Left renal cortex interstitium (tissue), 4 donors: ENCODE data around the gene ARSK. TPM values are rescaled to one million over a fixed set of nuclear protein-coding genes. Genes with fewer than 3 reads are reported as not detected.
"Not testable (repeated sequence)": the region's sequence is repeated elsewhere in the genome, so short reads cannot be mapped to it uniquely, and the experiment has no call there.

ENCODE experiments used
- DNase-seq, 4 donors: peaks; one replicate each; pipeline ENCODE4 v3.0.0-alpha.2; 2013; ENCODE audit warnings: low read depth in 4 of 4, low spot score in 2 of 4, missing footprints in 1 of 4
- polyA plus RNA-seq, 4 donors: library from polyadenylated mRNA; unstranded; fragments of 120-200 nt; gene quantifications; one replicate each; pipeline ENCODE4 v1.2.1, GENCODE V29; 2013; ENCODE audit not compliant: insufficient read length in 4 of 4

The ARSK gene
- polyA plus RNA-seq, 4 donors = 13.1 to 14.2 (median 13.7) TPM

DNA sequence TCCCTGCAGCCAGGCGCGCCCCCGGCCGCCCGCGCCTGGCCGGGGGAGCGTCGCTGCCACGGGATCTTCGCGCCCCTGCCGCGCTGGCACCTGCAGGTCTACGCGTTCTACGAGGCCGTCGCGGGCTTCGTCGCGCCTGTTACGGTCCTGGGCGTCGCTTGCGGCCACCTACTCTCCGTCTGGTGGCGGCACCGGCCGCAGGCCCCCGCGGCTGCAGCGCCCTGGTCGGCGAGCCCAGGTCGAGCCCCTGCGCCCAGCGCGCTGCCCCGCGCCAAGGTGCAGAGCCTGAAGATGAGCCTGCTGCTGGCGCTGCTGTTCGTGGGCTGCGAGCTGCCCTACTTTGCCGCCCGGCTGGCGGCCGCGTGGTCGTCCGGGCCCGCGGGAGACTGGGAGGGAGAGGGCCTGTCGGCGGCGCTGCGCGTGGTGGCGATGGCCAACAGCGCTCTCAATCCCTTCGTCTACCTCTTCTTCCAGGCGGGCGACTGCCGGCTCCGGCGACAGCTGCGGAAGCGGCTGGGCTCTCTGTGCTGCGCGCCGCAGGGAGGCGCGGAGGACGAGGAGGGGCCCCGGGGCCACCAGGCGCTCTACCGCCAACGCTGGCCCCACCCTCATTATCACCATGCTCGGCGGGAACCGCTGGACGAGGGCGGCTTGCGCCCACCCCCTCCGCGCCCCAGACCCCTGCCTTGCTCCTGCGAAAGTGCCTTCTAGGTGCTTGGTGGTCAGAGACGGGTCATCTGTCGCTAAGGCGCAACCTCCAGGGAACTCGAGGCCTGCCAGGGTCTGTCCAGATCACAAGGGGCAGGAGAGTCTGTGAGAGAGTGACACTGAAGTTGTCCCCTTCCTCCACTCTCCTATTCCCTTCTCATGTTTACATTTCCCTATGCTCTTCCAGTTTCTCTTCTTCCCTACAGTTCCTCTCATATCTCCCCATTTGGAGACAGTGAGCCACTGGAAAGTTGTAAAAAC is 66.3 kb downstream of the ARSK start:
- no peak for DNase-seq

DNA sequence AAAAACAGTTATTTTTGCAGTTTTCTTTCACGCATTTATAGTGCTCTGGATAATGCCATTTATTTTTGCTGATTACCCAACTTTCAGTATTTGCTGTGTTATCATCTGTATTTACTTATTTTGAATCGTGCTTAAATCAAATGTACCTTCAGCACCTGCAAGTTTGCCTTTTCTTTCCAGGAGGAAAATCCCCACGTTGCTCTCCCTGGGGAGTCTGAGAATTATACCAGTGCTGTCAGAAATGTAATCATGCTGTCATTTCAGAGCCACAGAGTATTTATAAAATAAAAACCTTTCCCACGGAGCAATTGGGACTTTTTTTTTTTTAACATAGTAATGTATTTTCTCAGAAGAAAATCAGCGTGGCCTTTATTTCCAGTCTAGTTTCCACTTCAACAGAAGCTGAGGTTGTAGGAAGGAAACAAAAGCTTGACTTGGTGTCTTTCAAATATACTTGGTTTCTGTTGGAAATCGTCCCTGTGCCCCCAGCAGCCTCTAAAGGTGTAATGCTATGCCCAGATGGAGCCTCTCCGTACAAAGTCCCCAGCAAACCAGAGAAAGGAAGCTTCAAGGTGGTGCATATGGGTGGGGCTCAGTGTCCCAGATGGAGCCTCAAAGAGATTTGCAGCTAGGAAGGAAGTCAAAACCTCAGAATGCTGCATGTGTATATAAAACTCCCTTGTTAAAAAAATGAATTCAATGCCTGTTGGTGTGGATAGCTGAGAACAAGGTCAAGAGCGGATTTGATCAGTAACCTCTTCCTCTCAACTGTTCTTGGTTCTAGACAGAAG is 67.1 kb downstream of the ARSK start:
- no peak for DNase-seq

DNA sequence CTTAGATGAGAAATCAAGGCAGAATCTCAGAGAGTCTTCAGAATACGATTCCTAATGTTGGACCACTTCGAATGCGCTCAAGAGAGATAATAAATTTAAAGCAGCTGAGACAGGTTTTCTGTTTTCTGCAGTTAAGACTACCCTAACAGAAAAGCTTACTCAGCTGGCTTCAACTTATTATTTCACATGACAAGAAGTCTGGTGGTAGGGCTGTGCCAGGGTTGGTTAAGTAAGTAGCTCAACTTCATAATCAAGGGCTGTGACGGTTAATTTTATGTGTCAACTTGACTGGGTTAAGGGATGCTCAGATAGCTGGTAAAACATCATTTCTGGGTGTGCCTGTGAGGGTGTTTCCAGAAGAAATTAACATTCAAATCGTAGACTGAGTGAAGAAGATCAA is 68.8 kb downstream of the ARSK start:
- no peak for DNase-seq

DNA sequence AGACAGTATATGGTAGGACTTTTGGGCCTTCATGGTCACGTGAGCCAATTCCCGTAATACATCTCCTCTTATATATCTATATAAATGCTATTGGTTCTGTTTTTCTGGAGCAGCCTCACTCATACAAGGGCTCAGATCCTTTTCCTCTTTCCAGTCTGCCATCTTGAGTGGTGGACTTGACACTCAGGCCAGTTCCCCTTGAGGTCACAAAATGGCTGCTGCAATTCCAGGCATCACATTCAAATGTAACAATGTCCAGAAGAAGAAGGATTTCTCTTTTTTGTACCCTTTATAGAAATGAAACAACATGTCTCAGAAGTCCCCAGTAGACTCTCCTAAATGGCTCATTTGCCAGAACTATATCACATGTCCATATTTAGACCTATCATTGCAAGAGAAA is 69.5 kb downstream of the ARSK start:
- DNase-seq = no peak

DNA sequence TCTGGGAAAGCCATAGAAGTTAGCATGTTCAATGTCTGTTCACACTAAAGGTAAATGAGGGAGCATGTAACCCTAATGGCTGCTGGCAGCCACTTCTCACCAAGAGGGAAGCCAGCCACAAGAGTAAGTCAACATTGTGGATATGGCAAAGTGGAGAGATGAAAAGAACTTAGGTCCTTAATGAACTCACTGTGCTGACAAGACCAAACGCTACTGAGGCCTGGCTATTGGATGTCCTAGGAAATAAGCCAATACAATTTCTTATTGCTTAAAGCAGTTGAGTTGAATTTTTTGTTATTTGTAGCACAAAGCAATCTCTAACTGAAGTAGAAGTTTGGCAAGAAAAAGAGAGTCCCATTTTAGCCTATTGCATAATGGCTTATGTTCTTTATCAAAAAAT is 71.8 kb downstream of the ARSK start:
- DNase-seq = no peak

DNA sequence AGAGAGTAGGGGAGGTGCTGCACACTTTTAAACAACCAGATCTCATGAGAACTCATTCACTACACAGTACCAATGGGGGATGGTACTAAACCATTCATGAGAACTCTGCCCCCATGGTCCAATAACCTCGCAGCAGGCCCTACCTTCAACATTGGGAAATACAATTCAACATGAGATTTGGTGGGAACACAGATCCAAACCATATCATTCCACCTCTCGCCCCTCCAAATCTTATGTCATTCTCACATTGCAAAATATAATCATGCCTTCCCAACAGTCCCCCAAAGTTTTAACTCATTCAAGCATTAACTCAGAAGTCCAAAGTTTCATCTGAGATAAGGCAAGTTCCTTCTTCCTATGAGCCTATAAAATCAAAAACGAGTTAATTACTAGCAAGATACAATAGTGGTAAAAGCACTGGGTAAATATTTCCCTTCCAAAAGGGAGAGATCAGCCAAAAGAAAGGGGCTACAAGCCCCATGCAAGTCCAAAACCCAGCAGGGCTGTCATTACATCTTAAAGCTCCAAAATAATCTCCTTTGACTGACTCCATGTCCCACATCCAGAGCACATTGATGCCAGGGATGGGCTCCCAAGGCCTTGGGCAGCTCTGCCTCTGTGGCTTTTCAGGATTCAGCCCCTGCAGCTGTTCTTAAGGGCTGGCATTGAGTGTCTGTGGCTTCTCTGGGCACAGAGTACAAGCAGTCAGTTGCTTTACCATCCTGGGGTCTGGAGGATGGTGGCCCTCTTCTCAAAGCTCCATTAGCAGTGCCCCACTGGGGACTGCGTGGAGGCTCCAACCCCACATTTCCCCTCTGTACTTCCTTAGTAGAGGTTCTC is 73.3 kb downstream of the ARSK start:
- DNase-seq = no peak

DNA sequence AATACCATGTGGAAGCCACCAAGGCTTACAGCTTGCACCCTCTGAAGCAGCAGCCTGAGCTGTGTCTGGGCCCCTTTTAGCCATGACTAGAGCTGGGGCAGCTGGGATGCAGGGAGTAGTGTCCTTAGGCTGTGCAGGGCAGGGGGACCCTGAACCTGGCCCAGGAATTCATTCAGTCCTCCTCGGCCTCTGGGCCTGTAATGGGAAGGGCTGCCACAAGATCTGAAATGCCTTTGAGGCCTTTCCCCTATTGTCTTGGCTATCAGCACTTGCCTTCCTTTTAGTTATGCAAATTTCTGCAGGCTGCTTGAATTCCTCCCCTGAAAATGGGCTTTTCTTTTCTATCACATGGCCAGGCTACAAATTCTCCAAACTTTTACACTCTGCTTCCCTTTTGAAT is 74.0 kb downstream of the ARSK start:
- no peak for DNase-seq

DNA sequence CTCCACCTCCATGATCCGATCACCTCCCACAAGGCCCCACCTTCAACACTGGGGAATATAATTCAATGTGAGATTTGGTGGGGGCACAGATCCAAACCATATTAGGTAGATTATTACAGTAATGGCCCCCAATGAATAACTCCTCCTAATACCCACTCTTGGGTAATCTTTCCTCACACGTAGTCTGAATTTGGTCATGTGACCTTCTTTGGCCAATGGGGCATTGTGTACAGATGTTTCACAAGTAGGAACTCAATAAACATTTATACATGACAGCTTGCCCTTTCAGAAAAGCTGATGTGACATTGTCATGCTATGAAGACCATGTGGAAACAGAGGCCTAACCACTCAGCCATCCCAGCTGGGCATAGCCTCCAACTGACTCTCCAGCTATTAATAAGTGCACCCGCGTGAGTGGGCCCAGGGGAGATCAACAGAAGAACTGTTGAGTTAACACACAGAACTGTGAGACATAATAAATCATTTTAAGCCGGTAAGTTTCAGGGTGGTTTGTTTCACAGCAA is 75.6 kb downstream of the ARSK start:
- DNase-seq = no peak

DNA sequence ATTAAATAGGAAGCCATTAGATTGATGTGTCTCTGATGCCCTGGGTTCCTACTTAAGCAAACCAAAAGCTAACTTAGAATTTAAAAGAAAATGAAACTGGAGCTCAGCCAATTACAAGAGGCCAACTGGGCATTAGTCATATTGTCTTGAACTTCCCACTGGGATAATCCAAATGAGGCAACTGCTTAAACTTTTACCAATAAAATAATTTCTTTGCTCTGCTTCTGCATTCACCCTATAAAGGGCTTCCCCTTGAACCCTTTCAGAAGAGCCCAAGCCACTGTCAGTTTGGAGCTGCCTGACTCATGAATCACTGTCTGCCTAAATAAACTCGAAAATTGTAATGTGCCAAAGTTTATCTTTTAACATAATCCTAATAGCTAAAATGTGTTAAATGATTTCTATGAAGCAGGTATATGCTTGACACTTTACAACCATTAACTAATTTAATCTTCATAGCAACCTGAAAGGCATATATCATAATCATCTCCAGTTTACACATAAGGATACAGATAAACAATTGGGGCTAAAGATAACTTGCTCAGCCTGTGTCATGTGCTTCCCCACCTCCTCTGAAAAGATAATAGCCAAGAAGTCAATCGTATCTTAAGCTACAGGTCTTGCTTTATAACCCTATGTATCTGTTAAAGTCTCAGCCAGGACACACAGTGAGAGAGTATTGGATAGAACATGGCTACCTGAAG is 76.5 kb downstream of the ARSK start:
- DNase-seq = no peak

DNA sequence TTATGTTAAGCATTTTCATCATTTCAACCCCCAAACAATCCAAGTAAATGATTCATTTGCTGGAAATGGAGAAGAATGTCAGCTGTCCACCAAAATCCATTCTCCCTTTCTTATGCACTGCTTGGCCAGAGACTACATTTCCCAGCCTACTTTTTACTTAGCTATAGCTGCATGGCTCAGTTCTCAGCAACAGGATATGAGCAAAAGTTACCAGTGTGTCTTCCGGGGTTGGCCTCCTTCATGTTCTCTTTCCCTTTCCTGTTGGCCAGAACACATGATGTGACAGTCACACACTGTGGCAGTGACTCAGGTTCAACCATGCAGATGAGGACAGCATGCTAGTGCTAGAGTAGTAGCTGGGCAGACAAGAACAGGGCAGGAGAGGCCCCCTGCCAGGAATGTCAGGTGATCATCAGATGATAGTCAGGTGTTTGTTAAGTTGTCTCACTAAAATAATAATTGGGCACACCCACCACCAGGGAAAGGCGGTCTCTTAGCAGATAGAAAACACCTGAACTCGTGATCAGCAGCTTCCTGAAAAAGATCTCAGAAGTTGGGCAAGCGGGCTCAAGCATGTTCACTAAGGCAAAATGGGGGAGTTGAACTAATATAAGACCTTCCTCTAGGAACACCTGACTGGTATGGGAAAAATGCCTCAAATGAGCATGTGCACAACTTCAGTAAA is 77.2 kb downstream of the ARSK start:
- no peak for DNase-seq

DNA sequence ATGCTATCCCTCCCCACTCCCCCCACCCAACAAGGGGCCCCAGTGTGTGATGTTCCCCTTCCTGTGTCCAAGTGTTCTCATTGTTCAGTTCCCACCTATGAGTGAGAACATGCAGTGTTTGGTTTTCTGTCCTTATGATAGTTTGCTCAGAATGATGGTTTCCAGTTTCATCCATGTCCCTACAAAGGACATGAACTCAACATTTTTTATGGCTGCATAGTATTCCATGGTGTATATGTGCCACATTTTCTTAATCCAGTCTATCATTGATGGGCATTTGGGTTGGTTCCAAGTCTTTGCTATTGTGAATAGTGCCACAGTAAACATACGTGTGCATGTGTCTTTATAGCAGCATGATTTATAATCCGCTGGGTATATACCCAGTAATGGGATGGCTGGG is 78.0 kb downstream of the ARSK start:
- DNase-seq = not testable (repeated sequence)

DNA sequence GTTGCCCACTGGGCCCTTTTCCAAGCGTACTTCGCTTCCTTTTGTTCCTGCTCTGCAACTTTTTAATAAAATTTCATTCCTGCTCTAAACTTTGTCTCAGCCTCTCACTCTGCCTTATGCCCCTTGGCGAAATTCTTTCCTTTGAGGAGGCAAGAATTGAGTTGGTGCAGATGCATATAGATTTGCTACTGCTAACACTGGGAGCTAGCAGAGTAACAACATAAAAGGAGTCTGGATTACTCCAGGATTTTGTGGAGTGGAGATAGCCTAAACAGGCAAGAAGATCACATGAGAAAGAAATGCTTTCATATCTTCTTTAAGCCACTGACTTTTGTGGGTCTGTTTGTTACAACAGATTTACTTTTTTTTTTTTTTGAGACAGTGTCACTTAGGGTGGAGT is 78.8 kb downstream of the ARSK start:
- no peak for DNase-seq

DNA sequence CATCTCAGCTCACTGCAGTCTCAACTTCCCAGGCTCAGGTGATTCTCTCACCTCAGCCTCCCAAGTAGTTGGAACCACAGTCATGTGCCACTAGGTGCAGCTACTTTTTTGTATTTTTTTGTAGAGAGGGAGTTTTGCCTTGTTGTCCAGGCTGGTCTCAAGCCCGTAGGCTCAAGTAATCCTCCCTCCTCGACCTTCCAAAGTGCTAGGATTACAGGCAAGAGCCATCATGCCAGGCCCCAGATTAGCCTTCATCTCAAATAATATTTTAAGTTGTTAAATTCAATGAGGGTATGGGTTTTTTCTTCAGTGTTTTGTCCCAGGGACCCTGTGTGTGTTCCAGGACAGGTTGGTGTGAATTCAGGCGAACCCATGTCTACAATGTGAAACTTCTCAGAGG is 79.2 kb downstream of the ARSK start:
- DNase-seq = no peak

DNA sequence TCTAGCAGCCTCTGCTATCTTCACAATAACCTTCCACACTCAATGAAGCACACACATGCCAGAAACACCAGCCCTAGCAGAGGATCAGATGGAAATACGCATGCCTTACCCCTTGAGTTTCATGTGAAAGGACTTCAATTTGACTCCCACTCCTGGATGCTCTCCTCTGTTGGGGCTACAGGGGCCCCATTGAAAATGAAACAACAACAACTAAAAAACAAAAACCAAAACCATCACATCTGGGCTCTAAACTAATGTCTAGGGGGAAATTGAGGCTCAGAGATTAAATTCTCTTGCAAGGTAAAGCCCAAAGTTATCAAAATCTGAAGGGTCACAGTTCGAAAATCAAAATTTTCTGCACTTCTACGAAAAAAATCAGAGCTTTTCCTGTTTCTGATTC is 83.7 kb downstream of the ARSK start:
- no peak for DNase-seq

DNA sequence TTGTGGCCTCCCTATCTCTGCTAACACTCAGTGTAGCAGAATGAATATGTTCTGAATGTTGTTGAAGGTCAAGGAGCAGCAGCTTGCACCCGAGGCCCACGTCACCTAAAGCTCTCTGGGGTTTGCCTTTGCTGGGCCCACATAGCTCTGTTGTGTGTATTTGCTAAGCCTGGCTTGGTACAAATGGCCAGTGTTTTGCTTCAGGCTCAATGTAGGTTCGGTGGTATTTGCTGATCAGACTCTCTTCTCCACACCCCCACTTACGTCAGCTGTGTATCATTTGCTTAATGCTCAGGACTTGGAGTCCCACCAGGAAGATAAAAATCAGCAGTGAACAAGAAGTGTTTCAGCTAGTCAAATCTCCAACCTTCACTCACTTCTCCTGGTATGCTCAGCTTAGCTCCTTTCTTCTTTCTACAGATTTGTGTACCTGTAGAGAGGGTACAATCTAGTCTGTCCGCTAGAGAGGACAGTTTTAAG is 86.9 kb downstream of the ARSK start:
- no peak for DNase-seq

DNA sequence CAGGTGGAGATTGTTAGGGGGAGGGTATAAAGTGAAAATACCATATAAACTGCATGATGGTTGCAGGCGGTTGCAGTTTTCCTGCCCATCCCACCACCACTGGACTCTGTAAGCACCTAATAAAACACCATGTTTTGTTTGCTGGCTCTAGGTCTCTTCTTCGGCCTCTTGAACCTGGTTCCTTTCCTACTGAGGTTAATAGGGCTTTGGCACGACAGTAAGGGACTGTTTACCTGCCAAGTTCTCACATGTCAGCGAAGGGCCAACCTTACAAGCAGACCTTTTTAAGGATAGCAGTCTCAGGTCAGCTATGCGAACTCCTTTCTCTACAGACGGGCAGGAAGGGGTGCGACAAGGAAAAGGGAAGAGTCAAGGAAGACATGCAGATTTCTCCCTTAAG is 88.3 kb downstream of the ARSK start:
- DNase-seq = no peak

DNA sequence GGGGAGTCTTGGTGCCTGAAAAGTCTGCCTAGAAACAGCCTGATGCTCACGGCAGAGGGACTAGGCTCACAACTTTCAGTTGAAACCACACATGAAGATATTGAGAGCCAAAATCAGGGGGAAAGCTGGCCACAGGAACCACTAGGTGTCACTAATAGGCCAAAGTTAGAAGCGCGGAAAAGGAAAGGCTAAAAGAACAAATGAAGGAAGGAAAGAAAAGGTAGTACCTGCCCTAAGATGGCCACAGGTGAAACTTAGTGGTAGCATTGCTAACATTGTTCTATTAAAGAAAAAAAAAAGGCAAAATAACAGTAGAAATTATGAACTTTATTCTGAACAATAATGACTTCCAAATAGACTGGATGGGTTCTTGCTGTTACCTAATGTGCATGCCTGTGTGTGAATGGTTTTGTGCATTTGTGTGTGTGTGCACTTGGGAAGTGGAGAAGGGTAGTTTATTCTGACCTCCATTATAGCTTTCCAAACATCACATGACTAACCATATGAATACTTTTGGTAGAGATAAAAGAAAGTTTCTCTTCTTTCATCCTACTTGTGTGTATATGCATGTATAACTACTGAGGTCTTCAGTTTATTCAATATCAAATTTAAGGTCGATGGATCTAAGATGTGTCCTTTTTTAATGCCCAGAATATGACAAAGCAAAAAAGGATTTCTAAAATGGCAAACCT is 89.6 kb downstream of the ARSK start:
- DNase-seq = no peak

DNA sequence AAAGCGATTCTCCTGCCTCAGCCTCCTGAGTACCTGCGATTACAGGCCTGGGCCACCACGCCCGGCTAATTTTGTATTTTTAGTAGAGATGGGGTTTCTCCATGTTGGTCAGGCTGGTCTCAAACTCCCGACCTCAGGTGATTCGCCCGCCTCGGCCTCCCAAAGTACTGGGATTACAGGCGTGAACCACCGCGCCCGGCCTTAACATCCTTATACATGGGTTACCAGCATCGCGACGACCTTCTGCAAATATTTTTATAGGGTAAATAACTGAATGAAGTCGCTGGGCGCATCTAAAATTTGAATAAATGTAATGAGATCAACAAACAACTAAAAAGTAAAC is 91.3 kb downstream of the ARSK start:
- not testable (repeated sequence) for DNase-seq
